Measurements from ENCODE around the gene PCDH18.
"Not testable (repeated sequence)": the region's sequence is repeated elsewhere in the genome, so short reads cannot be mapped to it uniquely, and the experiment has no call there.

PCDH18 gene

GRCh38 chr4:137528673-137529072 is 3.6 kb downstream of the PCDH18 start:
- DNase-seq, result no peak

DNA sequence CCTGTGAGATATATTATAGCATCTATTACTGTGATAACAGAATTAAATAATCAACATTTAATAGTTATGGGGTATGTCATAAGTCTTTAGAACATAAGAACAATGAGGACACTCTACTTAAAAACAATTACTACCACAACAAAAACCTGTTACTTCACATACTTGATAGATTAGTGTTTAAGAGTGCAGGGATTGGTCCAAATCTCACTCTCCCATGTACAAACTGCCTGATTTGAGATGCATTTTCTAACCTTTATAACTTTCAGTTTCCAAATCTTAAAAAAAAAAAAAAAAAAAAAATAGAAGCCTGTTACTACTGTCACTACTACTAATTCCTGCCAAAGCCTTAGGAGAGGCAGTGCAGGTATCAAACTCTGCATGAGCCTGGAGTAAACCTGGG is 5.6 kb downstream of the PCDH18 start:
- DNase-seq, result no peak

DNA sequence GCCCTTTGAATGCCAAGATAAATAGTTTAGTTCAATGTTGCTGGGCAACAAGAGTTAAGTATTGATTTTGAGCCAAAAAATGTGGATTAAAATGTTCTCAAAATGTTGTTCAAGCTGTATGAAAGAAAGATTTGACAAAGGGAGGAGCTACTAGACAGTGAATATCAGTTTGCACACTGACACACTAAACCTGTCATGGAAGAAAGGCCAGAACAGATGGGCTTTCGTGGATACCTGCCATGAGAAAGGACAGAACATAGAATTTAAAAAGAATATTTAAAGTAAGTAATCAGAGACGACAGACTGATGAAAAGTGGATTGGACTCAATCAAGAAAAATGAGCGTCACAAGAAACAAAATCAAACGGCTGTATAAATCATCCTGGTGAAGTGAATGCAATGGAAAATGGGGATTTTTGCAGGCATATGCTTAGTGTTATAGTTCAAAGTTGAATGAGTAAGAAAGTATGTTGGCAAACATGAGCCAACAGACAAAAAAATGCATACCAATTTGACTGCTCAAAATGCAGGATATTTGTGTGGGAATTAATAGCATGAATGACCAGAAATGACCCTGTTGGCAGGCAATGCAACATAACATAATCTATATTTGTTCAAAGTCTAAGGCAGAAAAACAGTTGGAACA is 7.4 kb downstream of the PCDH18 start:
- DNase-seq, result no peak

GRCh38 chr4:137523329-137523728 is 9.0 kb downstream of the PCDH18 start:
- no peak for DNase-seq

- no peak for DNase-seq
Measured at GRCh38 chr4:137521053-137521452, 11.2 kb downstream of the PCDH18 start.

DNA sequence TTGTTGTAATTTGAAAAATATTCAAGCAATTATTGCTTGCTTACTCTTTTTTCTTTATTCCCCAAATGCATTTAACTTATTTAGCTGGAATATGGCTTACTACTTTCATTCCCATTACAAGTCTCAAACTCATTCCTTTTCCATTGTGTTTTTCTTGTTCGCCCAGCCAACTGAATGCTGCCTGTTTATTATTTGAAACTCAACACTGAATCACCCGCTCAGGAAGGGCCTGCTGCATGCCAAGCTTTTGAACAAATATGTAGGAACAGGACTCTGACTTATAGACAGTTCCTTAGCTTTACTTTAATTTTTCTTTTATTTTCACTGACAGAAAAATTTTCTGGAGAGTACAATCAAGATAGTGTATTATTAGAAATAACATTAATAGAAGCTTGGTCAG is 12.9 kb downstream of the PCDH18 start:
- DNase-seq, result no peak

DNA sequence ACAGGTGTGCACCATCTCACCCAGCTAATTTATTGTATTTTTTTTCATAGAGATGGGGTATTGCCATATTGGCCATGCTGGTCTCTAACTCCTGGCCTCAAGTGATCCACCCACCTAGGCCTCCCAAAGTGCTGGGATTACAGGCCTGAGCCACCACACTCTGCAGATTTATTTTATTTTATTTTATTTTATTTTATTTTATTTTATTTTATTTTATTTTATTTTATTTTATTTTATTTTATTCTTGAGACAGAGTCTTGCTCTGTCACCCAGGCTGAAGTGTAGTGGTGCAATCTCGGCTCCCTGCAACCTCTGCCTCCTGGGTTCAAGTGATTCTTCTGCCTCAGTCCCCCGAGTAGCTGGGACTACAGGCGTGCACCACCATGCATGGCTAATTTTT is 15.0 kb downstream of the PCDH18 start:
- DNase-seq, result not testable (repeated sequence)

DNA sequence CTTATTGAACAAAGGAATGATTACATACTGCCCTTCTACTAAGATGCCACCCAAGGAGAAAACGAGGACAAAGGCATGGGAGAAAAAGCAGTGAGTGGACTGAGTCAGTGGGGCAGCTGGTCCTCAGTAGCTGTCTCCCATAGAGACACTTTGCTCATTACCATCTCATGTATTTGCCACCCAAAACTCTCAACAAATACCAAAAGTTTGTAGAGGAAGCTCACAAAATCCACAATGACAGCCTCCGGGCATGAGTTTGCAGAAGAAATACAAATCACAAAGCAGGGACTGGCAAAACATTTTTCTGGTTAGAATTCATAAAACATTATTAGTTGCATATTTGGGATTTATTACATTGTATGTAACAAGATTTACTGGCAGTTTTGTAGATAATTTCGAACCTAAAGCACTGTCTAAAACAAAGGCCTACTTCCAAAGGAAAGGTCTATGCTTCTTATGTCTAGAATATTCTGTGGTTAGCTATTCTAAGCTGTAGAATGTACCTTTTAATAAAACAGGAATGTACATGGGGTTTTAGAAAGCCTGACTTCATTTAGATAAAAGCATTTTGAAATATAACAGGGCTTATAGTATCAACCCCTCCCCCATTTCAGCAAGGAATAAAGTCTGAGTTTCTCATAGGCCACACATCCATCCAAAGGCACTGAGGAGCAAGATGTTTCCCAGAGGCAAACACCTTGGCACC is 17.7 kb downstream of the PCDH18 start:
- DNase-seq, result no peak

DNA sequence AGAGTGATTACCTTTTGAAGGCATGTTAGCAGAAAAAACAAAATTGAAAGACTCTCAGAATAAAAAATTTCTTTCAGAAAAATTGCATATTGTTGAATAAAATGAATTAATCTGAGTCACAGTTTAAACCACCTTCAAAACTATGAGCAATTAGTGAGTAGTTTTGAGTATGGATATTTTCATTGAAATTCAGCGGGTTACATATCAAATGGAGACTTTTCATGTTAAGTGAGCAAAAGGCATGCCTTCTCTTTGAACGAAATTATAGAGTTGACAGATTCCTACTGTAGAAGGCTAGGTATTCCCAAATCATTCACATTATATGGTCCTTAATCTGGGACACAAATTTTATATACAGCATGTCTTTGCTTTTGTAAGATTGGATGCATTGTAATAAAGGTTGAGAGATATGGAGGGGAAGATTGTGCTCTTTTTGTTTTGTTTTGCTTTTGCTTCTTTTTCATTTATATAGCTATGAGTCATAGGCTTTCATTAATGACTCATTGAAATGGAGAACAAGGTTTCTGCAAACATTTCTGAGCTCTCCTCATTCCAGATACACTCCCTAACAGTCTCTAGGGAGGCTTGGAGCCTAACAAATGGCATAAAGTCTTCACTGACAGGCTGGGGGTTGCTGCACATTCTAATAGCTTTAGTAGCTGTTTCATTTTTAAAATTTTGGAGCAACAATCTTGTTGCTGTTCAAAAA is 21.6 kb downstream of the PCDH18 start:
- DNase-seq, result no peak

DNA sequence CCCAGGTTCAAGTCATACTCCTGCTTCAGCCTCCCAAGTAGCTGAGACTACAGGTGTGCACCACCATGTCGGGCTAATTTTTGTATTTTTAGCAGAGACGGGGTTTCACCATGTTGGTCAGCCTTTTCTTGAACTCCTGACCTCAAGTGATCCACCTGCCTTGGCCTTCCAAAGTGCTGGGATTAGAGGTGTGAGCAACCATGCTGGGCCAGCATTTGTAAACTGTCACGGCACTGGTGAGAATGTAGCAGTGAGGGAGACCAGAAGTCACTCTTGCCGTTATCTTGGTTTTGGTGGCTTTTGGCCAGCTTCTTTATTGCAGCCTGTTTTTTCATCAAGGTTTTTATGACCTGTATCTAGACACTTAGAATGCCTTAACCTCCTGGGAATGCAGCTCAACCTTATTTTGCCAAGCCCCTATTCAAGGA is 22.4 kb downstream of the PCDH18 start:
- no peak for DNase-seq

DNA sequence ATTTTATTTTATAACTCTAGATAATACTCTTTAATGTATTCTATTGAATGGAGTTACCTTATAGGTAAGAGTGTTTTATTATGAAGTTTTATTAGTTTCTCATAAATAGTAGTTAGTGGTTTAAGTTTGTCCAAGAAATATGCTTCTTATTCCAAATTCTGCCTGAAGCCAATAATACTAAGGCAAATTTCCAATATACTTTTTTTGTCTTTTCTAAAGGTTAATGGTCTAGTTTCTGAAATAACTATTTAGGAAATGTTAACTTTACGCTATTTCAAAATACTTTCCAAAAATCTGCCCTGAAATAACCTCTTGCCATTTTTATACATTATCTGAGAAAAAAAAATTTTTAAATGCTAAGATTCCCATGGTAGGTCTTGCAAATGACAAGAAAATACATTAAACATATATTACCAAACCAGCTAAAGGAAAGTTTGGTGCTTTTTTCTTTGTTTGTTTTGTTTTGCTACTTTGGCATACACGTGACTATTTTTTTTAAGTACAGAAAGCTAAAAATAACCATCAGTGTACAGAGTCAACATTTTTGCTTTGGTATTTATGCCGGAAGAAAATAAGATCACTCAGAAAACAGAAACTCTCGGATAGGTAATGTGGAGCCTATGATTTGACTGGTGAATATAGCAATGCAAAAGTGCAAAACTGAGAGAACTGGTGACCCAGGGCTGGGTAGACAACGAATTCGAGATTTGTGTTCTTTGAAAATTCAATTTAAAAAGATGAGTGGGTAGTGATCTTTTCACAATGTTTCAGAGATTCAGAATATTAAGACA is 29.8 kb downstream of the PCDH18 start:
- DNase-seq, result no peak

DNA sequence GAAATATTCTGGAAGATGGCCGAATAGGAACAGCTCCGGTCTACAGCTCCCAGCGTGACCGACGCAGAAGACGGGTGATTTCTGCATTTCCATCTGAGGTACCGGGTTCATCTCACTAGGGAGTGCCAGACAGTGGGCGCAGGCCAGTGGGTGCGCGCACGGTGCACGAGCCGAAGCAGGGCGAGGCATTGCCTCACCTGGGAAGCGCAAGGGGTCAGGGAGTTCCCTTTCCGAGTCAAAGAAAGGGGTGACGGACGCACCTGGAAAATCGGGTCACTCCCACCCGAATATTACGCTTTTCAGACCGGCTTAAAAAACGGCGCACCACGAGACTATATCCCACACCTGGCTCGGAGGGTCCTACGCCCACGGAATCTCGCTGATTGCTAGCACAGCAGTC is 36.0 kb downstream of the PCDH18 start:
- not testable (repeated sequence) for DNase-seq

DNA sequence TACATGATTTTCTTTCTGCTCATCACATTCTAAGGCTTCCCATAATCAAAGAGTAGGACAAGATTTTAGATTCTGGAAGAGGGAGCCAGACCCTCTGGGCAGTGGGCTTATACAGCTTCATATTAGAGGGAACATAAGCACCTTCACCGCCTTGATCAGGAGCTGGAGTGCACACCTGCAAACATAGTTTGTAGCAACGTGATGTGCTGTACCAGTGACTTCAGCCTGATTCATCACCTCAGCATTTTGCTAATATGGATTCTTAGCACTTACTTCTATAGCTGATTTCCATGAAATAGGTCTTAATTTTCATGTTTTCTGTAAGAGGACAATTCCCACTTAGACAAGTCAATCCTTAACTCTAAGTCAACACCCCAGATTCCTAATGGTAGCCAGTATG is 36.7 kb downstream of the PCDH18 start:
- DNase-seq, result no peak

GRCh38 chr4:137483313-137483959 is 48.9 kb downstream of the PCDH18 start:
- DNase-seq, result not testable (repeated sequence)

GRCh38 chr4:137479657-137480056 is 52.6 kb downstream of the PCDH18 start:
- not testable (repeated sequence) for DNase-seq

DNA sequence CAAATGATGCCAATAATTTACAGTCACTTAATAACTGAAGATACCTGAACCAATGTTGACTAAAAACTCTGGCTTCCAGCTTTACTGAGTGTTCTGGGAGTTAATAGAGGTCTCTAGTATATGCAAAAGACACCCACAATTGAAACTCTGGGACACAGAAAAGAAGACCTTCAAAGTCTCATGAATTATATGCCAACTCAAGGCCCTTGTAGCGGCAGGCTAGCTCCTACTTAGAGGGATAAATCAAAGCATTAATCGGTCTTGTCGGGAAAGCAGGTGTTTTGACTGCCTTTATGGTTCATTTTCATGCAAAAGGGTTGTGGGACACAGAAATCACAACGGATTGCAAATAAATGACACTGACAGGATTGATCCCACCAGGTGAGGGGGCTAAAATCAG is 55.9 kb downstream of the PCDH18 start:
- DNase-seq, result no peak

- no peak for DNase-seq
Measured at GRCh38 chr4:137474711-137475301, 57.5 kb downstream of the PCDH18 start.

DNA sequence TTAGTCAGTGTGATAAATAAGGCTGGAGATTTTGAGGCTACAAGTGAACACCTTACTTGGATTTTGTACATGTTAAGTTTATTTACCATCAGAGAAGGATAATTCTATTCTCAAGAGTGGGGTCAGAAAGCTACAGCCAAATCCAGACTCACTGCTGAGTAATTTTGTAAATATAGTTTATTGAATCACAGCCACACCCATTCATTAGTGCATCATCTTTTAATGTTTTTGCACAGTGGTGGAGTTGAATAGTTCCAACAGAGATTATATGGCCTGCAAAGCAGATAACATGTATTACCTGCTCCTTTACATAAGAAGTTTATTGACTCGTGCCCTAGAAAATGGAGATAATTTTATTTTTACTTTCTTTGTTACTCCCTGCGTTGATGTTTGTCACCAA is 60.4 kb downstream of the PCDH18 start:
- no peak for DNase-seq

- no peak for DNase-seq
Measured at GRCh38 chr4:137471461-137471860, 60.8 kb downstream of the PCDH18 start.

GRCh38 chr4:137470806-137471205 is 61.5 kb downstream of the PCDH18 start:
- no peak for DNase-seq
